GM04504 (cell line): ENCODE data around the gene PIGX.

Source experiments
- DNase-seq: peaks from one replicate; pipeline ENCODE4 v3.0.0-alpha.2; 2012; ENCODE audit warnings: low read depth

PIGX gene

GRCh38 chr3:196711838-196712513 lies at the start of gene PIGX, which contains the start of gene CEP19:
Gene PIGX (plus strand): TSS chr3:196712377.
Gene CEP19 (minus strand): TSS chr3:196712250. CDS start chr3:196708657, 3,593 bp downstream.
- peak; percentile 77 for DNase-seq

GRCh38 chr3:196662711-196663571 lies 49.2 kb upstream of the PIGX start:
- no peak for DNase-seq

- DNase-seq, result peak; percentile 43
These were observed 45.9 kb upstream of the PIGX start for GRCh38 chr3:196666001-196666867.

GRCh38 chr3:196667056-196667825 lies 44.9 kb upstream of the PIGX start:
- no peak for DNase-seq

GRCh38 chr3:196670339-196670738 lies 41.8 kb upstream of the PIGX start:
- DNase-seq, result no peak

GRCh38 chr3:196673632-196674031 lies 38.5 kb upstream of the PIGX start:
- DNase-seq, result no peak

GRCh38 chr3:196677353-196677752 lies 34.8 kb upstream of the PIGX start:
- DNase-seq, result no peak

- DNase-seq, result no peak
These were observed 34.2 kb upstream of the PIGX start for GRCh38 chr3:196677931-196678330.

GRCh38 chr3:196684548-196685407 lies 27.4 kb upstream of the PIGX start:
- DNase-seq, result peak; percentile 18

- no peak for DNase-seq
These were observed 25.7 kb upstream of the PIGX start for GRCh38 chr3:196686436-196686835.

DNA sequence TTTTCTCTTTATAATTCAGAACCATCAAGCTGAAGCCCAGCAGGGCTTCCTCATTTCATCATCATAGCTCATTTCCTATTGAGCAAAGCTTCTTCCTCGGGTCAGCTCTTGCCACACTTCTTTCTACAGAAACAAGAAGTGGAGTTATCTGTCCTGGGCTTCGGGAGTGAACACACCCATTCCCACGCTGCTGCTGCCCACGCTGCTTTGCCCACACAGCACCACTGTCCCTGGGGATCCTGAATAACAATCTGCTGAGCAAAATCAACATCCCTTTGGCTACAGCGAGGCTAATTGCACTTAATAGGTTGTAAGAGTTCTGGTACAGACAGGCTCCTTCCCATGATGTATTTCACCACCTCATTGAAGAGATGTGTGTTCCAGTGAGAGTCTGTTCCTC lies 23.8 kb upstream of the PIGX start:
- DNase-seq, result peak; percentile 31

DNA sequence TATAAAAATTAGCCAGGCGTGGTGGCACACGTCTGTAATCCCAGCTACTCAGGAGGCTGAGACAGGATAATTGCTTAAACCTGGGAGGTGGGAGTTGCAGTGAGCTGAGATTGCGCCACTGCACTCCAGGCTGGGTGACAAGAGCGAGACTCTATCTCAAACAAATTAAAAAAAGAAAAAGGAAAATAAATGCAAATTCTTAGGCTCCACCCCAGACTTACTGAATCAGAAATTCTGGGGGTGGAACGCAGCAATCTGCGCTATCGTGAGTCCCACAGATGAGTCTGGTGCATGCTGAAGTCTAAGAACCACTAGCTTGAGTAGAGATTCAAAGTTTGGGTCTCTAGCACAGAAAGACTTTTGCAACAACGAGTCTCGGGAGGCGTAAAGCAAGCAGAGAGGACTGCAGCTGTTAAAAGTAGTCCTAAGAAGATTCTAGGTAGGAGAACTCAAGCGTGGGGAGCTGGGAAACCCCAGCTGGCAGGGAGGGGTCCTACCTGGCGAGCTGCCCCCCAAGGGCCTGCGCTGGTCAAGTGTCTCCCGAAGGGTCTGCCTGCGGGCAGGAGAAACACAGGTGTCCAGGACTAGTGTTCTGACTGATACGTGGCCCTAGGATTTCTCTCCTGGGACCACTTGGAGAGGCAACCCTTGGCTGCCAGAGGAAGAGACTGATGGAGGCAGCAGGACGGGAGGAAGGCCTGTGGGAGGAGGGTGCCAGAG lies 22.1 kb upstream of the PIGX start:
- DNase-seq, result no peak

GRCh38 chr3:196691386-196691785 lies 20.8 kb upstream of the PIGX start:
- DNase-seq, result no peak

DNA sequence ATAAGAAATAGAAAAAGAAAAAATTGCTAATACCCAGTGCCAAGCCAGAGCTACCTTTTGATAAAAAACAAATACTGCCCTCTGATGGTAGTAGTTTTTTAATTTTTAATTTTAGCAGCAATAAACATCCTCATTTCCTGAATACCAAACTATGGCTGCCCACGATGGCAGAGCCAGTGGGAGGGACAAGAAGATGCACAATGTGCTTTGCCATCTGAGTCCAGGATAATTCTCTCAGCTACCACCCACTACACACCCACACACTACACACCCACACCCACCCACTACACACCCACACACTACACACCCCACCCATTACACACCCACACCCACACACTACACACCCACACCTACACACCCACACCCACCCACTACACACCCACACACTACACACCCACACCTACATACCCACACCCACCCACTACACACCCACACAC lies 18.0 kb upstream of the PIGX start:
- no peak for DNase-seq

DNA sequence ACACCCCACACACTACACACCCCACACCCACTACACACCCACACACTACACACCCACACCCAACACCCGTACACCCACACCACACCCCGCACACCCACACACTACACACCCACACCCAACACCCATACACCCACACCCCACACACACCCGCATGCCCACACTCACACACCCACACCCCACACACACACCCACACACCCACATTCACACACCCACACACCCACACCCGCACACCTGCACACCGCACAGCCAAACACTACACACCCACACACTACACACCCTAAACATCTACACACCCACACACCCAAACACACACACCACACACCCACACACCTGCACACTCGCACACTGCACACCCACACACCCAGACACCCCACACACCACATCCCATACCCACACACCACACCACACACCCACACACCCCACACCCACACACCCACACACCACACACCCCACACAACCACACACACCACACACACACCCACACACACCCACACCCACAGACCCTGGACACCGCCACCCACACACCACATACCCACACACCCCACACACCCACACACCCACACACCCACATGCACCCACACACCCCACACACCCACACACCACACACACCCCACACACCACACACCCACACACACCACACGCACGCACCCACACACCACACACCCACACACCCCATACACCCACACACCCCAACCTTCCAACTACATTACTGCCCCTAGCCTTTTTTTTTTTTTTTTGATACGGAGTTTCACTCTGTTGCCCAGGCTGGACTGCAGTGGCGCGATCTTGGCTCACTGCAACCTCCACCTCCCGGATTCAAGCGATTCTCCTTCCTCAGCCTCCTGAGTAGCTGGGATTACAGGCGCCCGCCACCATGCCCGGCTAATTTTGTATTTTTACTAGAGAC lies 17.0 kb upstream of the PIGX start:
- DNase-seq, result no peak

DNA sequence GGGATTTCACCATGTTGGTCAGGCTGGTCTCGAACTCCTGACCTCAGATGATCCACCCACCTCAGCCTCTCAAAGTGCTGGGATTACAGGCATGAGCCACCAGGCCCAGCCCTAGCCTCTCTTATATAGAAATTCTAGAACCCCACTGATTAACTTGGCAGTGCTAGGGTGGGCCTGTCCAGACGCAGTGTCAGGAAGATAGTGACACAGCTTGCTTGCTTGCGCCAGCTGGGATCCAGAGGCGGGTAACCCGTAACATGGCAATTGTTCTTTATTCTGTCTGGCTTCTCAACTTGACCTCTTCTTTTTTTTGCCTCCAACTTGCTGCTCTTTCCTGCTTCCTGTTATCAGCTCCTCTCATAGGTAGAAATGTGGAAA lies 16.3 kb upstream of the PIGX start:
- no peak for DNase-seq

- DNase-seq, result no peak
These were observed 14.9 kb upstream of the PIGX start for GRCh38 chr3:196697270-196697669.

- DNase-seq, result no peak
These were observed 12.4 kb upstream of the PIGX start for GRCh38 chr3:196699749-196700148.

GRCh38 chr3:196700801-196701200 lies 11.4 kb upstream of the PIGX start:
- no peak for DNase-seq
